ENCODE results near the gene DCT. TPM values are rescaled to one million over a fixed set of nuclear protein-coding genes. Genes with fewer than 3 reads are reported as not detected.
"Not testable (repeated sequence)": the region's sequence is repeated elsewhere in the genome, so short reads cannot be mapped to it uniquely, and the experiment has no call there.

Gene DCT
- total RNA-seq, result not detected in 3 replicates
- long read RNA-seq, result 0 reads

DNA sequence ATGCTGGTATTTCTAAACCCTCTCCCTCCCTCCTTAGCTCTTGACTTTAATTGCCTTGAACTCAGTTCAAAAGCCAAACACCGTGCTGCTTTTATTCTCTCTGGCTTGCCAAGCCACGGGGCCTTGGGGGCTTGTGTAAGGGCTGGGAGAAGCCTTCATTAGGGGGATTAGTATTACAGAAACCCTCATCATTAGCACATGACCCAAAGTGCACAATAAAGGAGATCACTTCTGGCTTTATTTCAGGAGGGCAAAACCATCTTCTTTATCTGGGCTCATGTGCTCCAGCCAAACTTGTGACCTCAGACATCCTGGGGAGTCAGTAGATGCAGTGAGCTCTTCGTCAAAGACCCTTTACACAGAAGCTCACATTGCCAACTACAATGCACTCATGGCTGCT, at the start of gene DCT:
TSS of gene DCT (minus strand) at position 67 of the 400 bp plus-strand sequence. CDS start 427 bp downstream, outside the sequence.
- no peak for DNase-seq (ENCODE audit: low spot score)
- H3K27ac Mint-ChIP-seq (ENCODE audit: unreplicated experiment), result peak within 1 kb of the TSS; percentile 77
- peaks cover 3% of the 10 kb centered on the region for H3K27me3 Mint-ChIP-seq (ENCODE audit: low read depth)
- TF ChIP-seq, protein P1, sequence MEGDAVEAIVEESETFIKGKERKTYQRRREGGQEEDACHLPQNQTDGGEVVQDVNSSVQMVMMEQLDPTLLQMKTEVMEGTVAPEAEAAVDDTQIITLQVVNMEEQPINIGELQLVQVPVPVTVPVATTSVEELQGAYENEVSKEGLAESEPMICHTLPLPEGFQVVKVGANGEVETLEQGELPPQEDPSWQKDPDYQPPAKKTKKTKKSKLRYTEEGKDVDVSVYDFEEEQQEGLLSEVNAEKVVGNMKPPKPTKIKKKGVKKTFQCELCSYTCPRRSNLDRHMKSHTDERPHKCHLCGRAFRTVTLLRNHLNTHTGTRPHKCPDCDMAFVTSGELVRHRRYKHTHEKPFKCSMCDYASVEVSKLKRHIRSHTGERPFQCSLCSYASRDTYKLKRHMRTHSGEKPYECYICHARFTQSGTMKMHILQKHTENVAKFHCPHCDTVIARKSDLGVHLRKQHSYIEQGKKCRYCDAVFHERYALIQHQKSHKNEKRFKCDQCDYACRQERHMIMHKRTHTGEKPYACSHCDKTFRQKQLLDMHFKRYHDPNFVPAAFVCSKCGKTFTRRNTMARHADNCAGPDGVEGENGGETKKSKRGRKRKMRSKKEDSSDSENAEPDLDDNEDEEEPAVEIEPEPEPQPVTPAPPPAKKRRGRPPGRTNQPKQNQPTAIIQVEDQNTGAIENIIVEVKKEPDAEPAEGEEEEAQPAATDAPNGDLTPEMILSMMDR (IDR thresholded peaks at IDR 0.05), result no peak
- H3K4me3 Mint-ChIP-seq (ENCODE audit: unreplicated experiment), result no peak within 1 kb of the TSS
- peaks cover 18% of the 10 kb centered on the region for H3K4me1 Mint-ChIP-seq (ENCODE audit: low read depth)
- no peaks in the 10 kb centered on the region for H3K36me3 Mint-ChIP-seq (ENCODE audit: low read depth)
- H3K9me3 Mint-ChIP-seq (ENCODE audit: low read depth), result peaks cover 7% of the 10 kb centered on the region

GRCh38 chr13:94526956-94527355, 47.5 kb upstream of the DCT start:
- H3K4me3 Mint-ChIP-seq (ENCODE audit: unreplicated experiment); DNase-seq (ENCODE audit: low spot score); H3K27ac Mint-ChIP-seq (ENCODE audit: unreplicated experiment); H3K4me1 Mint-ChIP-seq (ENCODE audit: low read depth); H3K36me3 Mint-ChIP-seq (ENCODE audit: low read depth): not testable (repeated sequence)
- peaks cover 37% of the 10 kb centered on the region for H3K9me3 Mint-ChIP-seq (ENCODE audit: low read depth)
- peaks cover 29% of the 10 kb centered on the region for H3K27me3 Mint-ChIP-seq (ENCODE audit: low read depth)

DNA sequence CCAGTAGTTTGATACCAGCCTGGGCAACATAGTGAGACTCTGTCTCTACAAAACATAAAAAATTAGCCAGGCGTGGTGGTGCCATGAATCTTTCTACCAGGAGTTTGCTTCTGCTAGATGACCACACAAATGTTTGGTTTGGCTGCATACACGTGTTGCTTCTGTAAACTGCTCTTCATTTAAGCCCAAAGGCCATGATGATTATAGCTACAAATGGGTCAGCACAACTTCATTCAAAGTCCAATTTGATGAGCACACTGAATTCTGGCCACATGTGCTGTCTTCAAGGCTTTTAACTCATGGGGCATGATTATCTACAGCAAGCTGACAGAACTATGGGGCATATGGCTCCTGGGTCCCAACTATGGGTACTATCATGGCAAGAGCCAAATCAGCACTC, 46.3 kb upstream of the DCT start:
- no peak for DNase-seq (ENCODE audit: low spot score)
- no peak overlapping the region for H3K27ac Mint-ChIP-seq (ENCODE audit: unreplicated experiment)
- no peaks in the 10 kb centered on the region for H3K4me1 Mint-ChIP-seq (ENCODE audit: low read depth)
- peaks cover 28% of the 10 kb centered on the region for H3K9me3 Mint-ChIP-seq (ENCODE audit: low read depth)
- no peak overlapping the region for H3K4me3 Mint-ChIP-seq (ENCODE audit: unreplicated experiment)
- H3K27me3 Mint-ChIP-seq (ENCODE audit: low read depth), result peaks cover 31% of the 10 kb centered on the region
- TF ChIP-seq, protein P1 (IDR thresholded peaks at IDR 0.05), result no peak
- peaks cover 4% of the 10 kb centered on the region for H3K36me3 Mint-ChIP-seq (ENCODE audit: low read depth)

DNA sequence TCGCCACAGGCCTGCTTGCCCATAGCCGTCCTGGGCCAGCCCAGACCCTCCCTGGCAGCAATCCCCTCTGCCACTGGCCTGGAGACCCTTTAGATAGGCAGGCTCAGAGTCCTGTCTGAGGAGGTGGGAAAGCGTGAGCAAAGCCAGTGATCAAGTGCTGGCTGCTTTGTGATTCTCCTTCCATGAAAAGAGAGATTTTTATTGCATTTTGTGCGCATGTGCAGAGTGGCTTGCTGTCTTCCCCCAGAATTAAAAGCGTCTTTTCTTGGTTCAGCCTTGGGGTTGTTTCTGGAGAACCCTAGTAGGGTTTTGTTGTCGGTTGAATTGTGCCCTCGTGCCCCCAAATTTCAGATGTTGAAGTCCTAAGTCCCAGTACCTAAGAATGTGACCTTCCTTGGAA, 44.9 kb upstream of the DCT start:
- Mint-ChIP-seq H3K27ac (ENCODE audit: unreplicated experiment) (no peak overlapping the region), H3K36me3 (ENCODE audit: low read depth) (peaks cover 3% of the 10 kb centered on the region), H3K4me3 (ENCODE audit: unreplicated experiment) (no peak overlapping the region), H3K27me3 (ENCODE audit: low read depth) (peaks cover 23% of the 10 kb centered on the region), H3K9me3 (ENCODE audit: low read depth) (peaks cover 19% of the 10 kb centered on the region), H3K4me1 (ENCODE audit: low read depth) (no peaks in the 10 kb centered on the region)
- TF ChIP-seq, protein P1 (IDR thresholded peaks at IDR 0.05), result no peak
- DNase-seq (ENCODE audit: low spot score), result no peak

DNA sequence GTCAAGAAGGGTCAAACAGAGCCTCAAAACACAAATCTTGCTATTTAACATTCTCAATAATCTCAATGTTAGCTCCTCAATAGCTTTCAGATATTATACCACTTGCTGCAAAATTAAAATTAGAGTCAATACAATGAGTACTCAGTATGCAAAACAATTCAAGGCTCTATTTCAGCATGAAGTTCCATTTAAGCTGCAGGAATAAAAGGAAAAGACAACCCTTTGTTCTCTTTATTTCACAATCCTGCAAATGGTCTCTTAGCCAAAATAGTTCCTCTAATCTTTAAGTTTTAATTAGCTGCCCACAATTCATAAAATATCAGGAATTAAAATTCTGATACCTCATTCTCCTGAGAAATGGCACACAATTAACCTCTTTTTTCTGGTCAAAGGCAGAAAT, 40.5 kb upstream of the DCT start:
- Mint-ChIP-seq H3K27me3 (ENCODE audit: low read depth) (peaks cover 16% of the 10 kb centered on the region), H3K9me3 (ENCODE audit: low read depth) (peaks cover 21% of the 10 kb centered on the region), H3K27ac (ENCODE audit: unreplicated experiment) (no peak overlapping the region), H3K36me3 (ENCODE audit: low read depth) (no peaks in the 10 kb centered on the region), H3K4me1 (ENCODE audit: low read depth) (no peaks in the 10 kb centered on the region), H3K4me3 (ENCODE audit: unreplicated experiment) (no peak overlapping the region)
- no peak for DNase-seq (ENCODE audit: low spot score)
- TF ChIP-seq, protein P1 (IDR thresholded peaks at IDR 0.05), result no peak

DNA sequence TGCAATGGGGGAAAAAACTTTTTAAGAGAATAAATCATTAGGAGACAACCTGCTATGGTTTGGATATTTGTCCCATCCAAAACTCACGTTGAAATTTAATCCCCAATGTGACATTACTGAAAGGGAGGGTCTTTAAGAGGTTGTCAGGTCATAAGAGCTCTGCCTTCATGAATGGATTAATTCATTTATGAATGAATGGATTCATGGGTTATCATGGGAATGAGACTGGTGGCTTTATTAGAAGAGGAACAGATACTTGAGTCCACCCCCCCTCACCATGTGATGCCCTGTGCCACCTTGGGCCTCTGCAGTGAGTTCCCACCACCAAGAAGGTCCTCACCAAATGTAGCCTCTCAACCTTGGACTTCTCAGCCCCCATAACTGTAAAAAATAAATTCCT, 37.0 kb upstream of the DCT start:
- no peak overlapping the region for H3K4me3 Mint-ChIP-seq (ENCODE audit: unreplicated experiment)
- no peak for DNase-seq (ENCODE audit: low spot score)
- peaks cover 17% of the 10 kb centered on the region for H3K27me3 Mint-ChIP-seq (ENCODE audit: low read depth)
- no peaks in the 10 kb centered on the region for H3K36me3 Mint-ChIP-seq (ENCODE audit: low read depth)
- peaks cover 17% of the 10 kb centered on the region for H3K9me3 Mint-ChIP-seq (ENCODE audit: low read depth)
- no peaks in the 10 kb centered on the region for H3K4me1 Mint-ChIP-seq (ENCODE audit: low read depth)
- TF ChIP-seq, protein P1 (IDR thresholded peaks at IDR 0.05), result no peak
- H3K27ac Mint-ChIP-seq (ENCODE audit: unreplicated experiment), result no peak overlapping the region
